ENCODE data around the gene POLR2A. TPM values are rescaled to one million over a fixed set of nuclear protein-coding genes. Genes with fewer than 3 reads are reported as not detected.

Gene POLR2A
- total and polyA plus RNA-seq, 2 of the 13 experiments (the other 11 are each of a cell fraction or from before 2014, with no cell fraction given): 17.8 to 18.3 TPM

DNA sequence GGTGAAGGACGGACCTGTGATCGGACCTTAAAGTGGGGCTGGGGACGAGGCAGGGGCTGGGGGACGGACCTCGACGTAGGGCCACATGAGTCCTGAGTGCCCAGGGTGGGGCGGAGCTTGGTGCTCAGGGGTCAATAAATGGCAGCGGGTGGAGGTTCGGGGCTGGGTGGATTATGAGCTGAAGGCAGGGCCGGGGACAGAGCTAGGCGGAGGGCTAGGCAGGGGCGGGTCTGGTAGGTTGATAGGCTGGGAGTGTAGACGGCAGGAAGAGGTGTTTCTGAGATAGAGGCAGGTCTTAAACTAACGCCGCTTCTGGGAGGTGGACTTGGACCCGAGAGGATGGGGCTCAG is 38.6 kb upstream of the POLR2A start (continued):
- TF ChIP-seq HDAC2 (CRISPR knock-in tag; IDR thresholded peaks at IDR 0.05) (no peak), MXD4 (CRISPR knock-in tag; IDR thresholded peaks at IDR 0.05) (no peak), ZBED4 (CRISPR knock-in tag; IDR thresholded peaks at IDR 0.05; ENCODE audit: borderline replicate concordance) (no peak), HOXA3 (CRISPR knock-in tag; IDR thresholded peaks at IDR 0.05) (no peak), PRDM10 (CRISPR knock-in tag; IDR thresholded peaks at IDR 0.05; ENCODE audit: low read depth) (peak; percentile 2; the same call in 1 of the 2 replicates), RFX5 (IDR thresholded peaks at IDR 0.05; ENCODE audit: low read depth, low read length) (no peak), ZNF768 (CRISPR knock-in tag; IDR thresholded peaks at IDR 0.05) (no peak), ZNF766 (CRISPR knock-in tag; IDR thresholded peaks at IDR 0.05; ENCODE audit: borderline replicate concordance) (no peak), ZNF296 (CRISPR knock-in tag; conservative IDR thresholded peaks at IDR 0.05) (peak; percentile 66; the same call in 1 of the 2 replicates), PHB2 (IDR thresholded peaks at IDR 0.05; ENCODE audit: partially characterized antibody) (no peak), GPN1 (CRISPR knock-in tag; IDR thresholded peaks at IDR 0.05; ENCODE audit: borderline replicate concordance) (no peak), MTF2 (CRISPR knock-in tag; IDR thresholded peaks at IDR 0.05; ENCODE audit: borderline replicate concordance) (no peak), E2F1 (CRISPR knock-in tag; IDR thresholded peaks at IDR 0.05) (no peak), MED13 (CRISPR knock-in tag; IDR thresholded peaks at IDR 0.05) (no peak)
- TF ChIP-seq, protein P1, sequence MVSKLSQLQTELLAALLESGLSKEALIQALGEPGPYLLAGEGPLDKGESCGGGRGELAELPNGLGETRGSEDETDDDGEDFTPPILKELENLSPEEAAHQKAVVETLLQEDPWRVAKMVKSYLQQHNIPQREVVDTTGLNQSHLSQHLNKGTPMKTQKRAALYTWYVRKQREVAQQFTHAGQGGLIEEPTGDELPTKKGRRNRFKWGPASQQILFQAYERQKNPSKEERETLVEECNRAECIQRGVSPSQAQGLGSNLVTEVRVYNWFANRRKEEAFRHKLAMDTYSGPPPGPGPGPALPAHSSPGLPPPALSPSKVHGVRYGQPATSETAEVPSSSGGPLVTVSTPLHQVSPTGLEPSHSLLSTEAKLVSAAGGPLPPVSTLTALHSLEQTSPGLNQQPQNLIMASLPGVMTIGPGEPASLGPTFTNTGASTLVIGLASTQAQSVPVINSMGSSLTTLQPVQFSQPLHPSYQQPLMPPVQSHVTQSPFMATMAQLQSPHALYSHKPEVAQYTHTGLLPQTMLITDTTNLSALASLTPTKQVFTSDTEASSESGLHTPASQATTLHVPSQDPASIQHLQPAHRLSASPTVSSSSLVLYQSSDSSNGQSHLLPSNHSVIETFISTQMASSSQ (IDR thresholded peaks at IDR 0.05; ENCODE audit: low read depth): no peak
- TF ChIP-seq, protein P1 (CRISPR knock-in tag; IDR thresholded peaks at IDR 0.05; ENCODE audit: borderline replicate concordance): no peak
- TF ChIP-seq, protein P2, sequence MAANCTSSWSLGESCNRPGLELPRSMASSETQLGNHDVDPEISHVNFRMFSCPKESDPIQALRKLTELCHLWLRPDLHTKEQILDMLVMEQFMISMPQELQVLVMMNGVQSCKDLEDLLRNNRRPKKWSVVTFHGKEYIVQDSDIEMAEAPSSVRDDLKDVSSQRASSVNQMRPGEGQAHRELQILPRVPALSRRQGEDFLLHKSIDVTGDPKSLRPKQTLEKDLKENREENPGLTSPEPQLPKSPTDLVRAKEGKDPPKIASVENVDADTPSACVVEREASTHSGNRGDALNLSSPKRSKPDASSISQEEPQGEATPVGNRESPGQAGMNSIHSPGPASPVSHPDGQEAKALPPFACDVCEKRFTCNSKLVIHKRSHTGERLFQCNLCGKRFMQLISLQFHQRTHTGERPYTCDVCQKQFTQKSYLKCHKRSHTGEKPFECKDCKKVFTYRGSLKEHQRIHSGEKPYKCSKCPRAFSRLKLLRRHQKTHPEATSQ (CRISPR knock-in tag; IDR thresholded peaks at IDR 0.05; ENCODE audit: borderline replicate concordance): no peak

Data from HepG2 (cell line).